Smooth muscle cell (in vitro differentiated cells): ENCODE data around the gene LIN7A. TPM values are rescaled to one million over a fixed set of nuclear protein-coding genes. Genes with fewer than 3 reads are reported as not detected.

ENCODE experiments used
- DNase-seq: peaks from one replicate; lab custom pipeline; 2025; ENCODE audit not compliant: unreplicated experiment; lab: John Stamatoyannopoulos, UW
- H2AFZ ChIP-seq: fragments of 200-600 bp; sonication (generic); 2 replicates; pipeline ENCODE4 v1.6.0; 2016; ENCODE audit warnings: antibody characterized with exemption, low read depth, mild to moderate bottlenecking
- H3F3A ChIP-seq: fragments of 200-600 bp; sonication (generic); 2 replicates; pipeline ENCODE4 v1.6.0; 2017; ENCODE audit warnings: antibody characterized with exemption, low read depth
- H3K27ac ChIP-seq: fragments of 200-600 bp; sonication (generic); 2 replicates; pipeline ENCODE4 v1.5.1; 2016; ENCODE audit warnings: low read depth, mild to moderate bottlenecking
- H3K27me3 ChIP-seq: fragments of 200-600 bp; sonication (generic); 2 replicates; pipeline ENCODE4 v1.6.1; 2016; ENCODE audit warnings: low read depth, mild to moderate bottlenecking
- H3K36me3 ChIP-seq: fragments of 200-600 bp; sonication (generic); 2 replicates; pipeline ENCODE4 v1.5.1; 2016; ENCODE audit warnings: low read depth
- H3K4me1 ChIP-seq: fragments of 200-600 bp; sonication (generic); 2 replicates; pipeline ENCODE4 v1.5.1; 2016; ENCODE audit warnings: low read depth
- H3K4me2 ChIP-seq: fragments of 200-600 bp; sonication (generic); 2 replicates; pipeline ENCODE4 v1.6.0; 2016; ENCODE audit warnings: mild to moderate bottlenecking
- H3K4me3 ChIP-seq: fragments of 200-600 bp; sonication (generic); 2 replicates; pipeline ENCODE4 v1.5.1; 2016; ENCODE audit warnings: mild to moderate bottlenecking
- H3K79me2 ChIP-seq: fragments of 200-600 bp; sonication (generic); 2 replicates; pipeline ENCODE4 v1.6.0; 2016; ENCODE audit warnings: low read depth, mild to moderate bottlenecking
- H3K9ac ChIP-seq: fragments of 200-600 bp; sonication (generic); 2 replicates; pipeline ENCODE4 v1.6.0; 2016; ENCODE audit warnings: low read depth
- H3K9me3 ChIP-seq: fragments of 200-600 bp; sonication (generic); replicated peaks from 2 replicates; pipeline ENCODE4 v1.5.1; 2016; ENCODE audit warnings: low read depth
- H4K20me1 ChIP-seq: fragments of 200-600 bp; sonication (generic); 2 replicates; pipeline ENCODE4 v1.6.0; 2016; ENCODE audit warnings: low read depth
- WGBS: methylation state at CpG from one replicate; pipeline ENCODE4 v1.1.7; 2016; ENCODE audit warnings: low lambda C conversion rate; 5-methylcytosine and 5-hydroxymethylcytosine counted together
- polyA plus RNA-seq: library from polyadenylated mRNA; unstranded; fragments of >200 nt; fragmentation: Nextera tagmentation; extraction: Ambion mirVana; gene quantifications from 2 replicates; pipeline ENCODE4 v1.2.1, GENCODE V29; 2016
- total RNA-seq: library from RNA; depleted of rRNA; stranded (reverse); fragments of >200 nt; gene quantifications from 2 replicates; pipeline ENCODE4 v1.2.3, GENCODE V29; 2014
- TF ChIP-seq, protein P1 (sequence below): fragments of 200-600 bp; sonication (generic); IDR thresholded peaks from 2 replicates; pipeline ENCODE4 v1.5.1; 2017; ENCODE audit warnings: borderline replicate concordance, mild to moderate bottlenecking, antibody characterized with exemption; ENCODE audit not compliant: insufficient read depth, poor library complexity, severe bottlenecking

Gene LIN7A
- total and polyA plus RNA-seq, 2 experiments from 2014 or later = 2.0 to 3.2 TPM

DNA sequence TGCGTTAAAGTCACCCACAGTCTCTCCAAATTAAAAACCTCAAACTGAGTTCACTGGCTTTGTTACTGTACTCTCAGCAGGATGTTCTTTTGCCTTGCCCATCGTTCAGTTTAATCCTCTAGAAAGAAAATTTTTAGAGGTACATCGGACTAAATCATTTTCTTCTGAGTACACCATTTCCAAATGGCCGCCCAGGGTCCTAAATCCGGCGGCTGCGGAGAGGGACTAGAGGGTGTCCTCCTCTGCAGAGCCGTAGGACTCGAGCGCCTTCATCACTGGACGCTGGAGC lies 1.4 kb downstream of the LIN7A start:
- no peaks in the 10 kb centered on the region for H3K36me3 ChIP-seq
- no peaks in the 10 kb centered on the region for H3K9me3 ChIP-seq
- no peaks in the 10 kb centered on the region for H3K79me2 ChIP-seq
- TF ChIP-seq, protein P1, sequence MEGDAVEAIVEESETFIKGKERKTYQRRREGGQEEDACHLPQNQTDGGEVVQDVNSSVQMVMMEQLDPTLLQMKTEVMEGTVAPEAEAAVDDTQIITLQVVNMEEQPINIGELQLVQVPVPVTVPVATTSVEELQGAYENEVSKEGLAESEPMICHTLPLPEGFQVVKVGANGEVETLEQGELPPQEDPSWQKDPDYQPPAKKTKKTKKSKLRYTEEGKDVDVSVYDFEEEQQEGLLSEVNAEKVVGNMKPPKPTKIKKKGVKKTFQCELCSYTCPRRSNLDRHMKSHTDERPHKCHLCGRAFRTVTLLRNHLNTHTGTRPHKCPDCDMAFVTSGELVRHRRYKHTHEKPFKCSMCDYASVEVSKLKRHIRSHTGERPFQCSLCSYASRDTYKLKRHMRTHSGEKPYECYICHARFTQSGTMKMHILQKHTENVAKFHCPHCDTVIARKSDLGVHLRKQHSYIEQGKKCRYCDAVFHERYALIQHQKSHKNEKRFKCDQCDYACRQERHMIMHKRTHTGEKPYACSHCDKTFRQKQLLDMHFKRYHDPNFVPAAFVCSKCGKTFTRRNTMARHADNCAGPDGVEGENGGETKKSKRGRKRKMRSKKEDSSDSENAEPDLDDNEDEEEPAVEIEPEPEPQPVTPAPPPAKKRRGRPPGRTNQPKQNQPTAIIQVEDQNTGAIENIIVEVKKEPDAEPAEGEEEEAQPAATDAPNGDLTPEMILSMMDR = no peak
- H3K27ac ChIP-seq = no peak overlapping the region
- peak overlapping the region; percentile 97 for H2AFZ ChIP-seq
- H3K4me2 ChIP-seq = peak overlapping the region; percentile 91
- H3F3A ChIP-seq = no peaks in the 10 kb centered on the region
- peak overlapping the region; percentile 71 for H3K4me3 ChIP-seq
- H3K27me3 ChIP-seq = peaks cover 30% of the 10 kb centered on the region
- no peak overlapping the region for H3K9ac ChIP-seq
- peaks cover 7% of the 10 kb centered on the region for H3K4me1 ChIP-seq
- no peak for DNase-seq
- no peaks in the 10 kb centered on the region for H4K20me1 ChIP-seq
- 2% methylated on average over 11 of the region's 11 CpGs for WGBS

- Histone ChIP-seq H2AFZ (no peak overlapping the region), H3K27me3 (peaks cover 30% of the 10 kb centered on the region), H3F3A (no peaks in the 10 kb centered on the region), H3K36me3 (no peaks in the 10 kb centered on the region), H3K4me2 (no peak overlapping the region), H3K27ac (no peak overlapping the region), H3K9me3 (no peaks in the 10 kb centered on the region), H3K4me3 (no peak overlapping the region), H4K20me1 (no peaks in the 10 kb centered on the region), H3K4me1 (peaks cover 7% of the 10 kb centered on the region), H3K79me2 (no peaks in the 10 kb centered on the region), H3K9ac (no peak overlapping the region)
- TF ChIP-seq, protein P1 = no peak
- no peak for DNase-seq
- WGBS = 89% methylated on average over 2 of the region's 2 CpGs
Measured at GRCh38 chr12:80935111-80935510, 2.6 kb downstream of the LIN7A start.

DNA sequence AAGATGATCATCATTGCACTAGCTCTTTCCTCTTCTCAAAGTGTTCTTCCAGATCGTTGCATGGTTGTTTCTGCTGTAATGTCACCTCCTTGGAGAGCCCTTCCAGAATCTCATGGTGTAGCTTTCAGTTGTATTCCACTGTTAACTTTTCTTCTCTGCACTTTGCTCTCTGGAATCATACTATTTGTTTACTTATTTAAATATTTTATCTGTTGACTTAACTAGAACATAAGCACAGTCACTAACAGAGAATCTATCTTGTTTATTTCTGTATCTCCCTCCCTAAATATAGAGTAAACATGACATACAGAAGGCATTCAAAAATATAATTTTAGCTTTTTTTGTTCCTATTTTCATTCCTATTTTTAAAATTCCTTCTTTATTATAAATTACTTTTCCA lies 11.8 kb downstream of the LIN7A start:
- TF ChIP-seq, protein P1 = no peak
- H3K4me2 ChIP-seq = no peak overlapping the region
- no peak for DNase-seq

GRCh38 chr12:80925237-80925636 lies 12.5 kb downstream of the LIN7A start:
- H3K27ac ChIP-seq = no peak overlapping the region
- H3K9ac ChIP-seq = no peak overlapping the region
- no peak overlapping the region for H3K4me2 ChIP-seq
- H3K36me3 ChIP-seq = no peaks in the 10 kb centered on the region
- TF ChIP-seq, protein P1 = no peak
- no peaks in the 10 kb centered on the region for H3K79me2 ChIP-seq
- no peaks in the 10 kb centered on the region for H3K27me3 ChIP-seq
- no peaks in the 10 kb centered on the region for H4K20me1 ChIP-seq
- 80% methylated on average over 2 of the region's 2 CpGs for WGBS
- no peak overlapping the region for H2AFZ ChIP-seq
- no peaks in the 10 kb centered on the region for H3K9me3 ChIP-seq
- no peak overlapping the region for H3K4me3 ChIP-seq
- no peak for DNase-seq
- no peaks in the 10 kb centered on the region for H3K4me1 ChIP-seq
- no peaks in the 10 kb centered on the region for H3F3A ChIP-seq

More for the DNA sequence above, 11.8 kb downstream of the LIN7A start:
- Histone ChIP-seq H2AFZ (no peak overlapping the region), H3K9me3 (no peaks in the 10 kb centered on the region), H4K20me1 (no peaks in the 10 kb centered on the region), H3K4me1 (no peaks in the 10 kb centered on the region), H3K36me3 (no peaks in the 10 kb centered on the region), H3K9ac (no peak overlapping the region), H3K4me3 (no peak overlapping the region), H3K27me3 (no peaks in the 10 kb centered on the region), H3F3A (no peaks in the 10 kb centered on the region), H3K79me2 (no peaks in the 10 kb centered on the region), H3K27ac (no peak overlapping the region)
- WGBS = 97% methylated on average over 1 of the region's 1 CpG
